ENCODE data around the gene FAF2. TPM values are rescaled to one million over a fixed set of nuclear protein-coding genes. Genes with fewer than 3 reads are reported as not detected.

FAF2 gene
- total and polyA plus RNA-seq, 3 donors from 2014 or later, result 53.9 to 57.6 (median 55.0) TPM

DNA sequence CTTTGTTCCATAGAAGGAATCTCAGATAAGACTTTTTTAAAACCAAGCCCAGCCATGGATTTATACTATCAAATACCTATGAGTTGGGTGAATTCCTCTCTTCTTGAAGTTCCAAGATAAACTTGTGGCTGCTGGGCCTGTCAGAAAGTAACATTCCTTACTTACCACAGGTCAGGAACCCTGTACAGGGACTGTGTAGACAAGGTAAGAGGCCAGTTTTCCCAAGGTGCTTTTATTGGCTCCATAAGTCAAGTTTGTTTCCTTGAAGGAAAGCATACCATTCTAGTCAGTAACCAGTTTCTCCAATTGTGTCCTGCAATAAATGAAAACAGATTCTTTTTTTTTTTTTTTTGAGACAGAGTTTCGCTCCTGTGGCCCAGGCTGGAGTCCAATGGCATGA, 23.0 kb upstream of the FAF2 start:
- DNase-seq, result no peak
- WGBS, 2 donors, result 64 to 92% methylated on average over 1 of the region's 1 CpG

DNA sequence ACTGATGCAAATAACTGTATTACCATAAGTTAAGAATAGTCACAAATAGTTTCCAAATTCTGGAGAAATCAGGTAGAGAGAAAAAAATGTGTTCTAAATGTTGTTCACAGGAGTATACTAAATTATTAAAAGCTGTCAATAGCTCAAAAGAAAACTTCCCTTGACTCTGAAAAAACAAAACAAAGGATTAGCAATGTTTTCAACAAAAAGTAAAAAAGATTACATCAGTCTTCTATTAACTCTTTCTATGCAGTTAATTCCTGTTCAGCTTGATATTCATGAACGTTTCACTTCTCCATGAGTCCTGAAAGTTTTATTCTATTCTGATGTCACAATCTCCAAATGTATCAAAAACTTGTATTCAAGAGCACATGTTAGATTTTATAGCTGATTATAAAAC, 22.4 kb upstream of the FAF2 start:
- intact Hi-C loops (cut with DNase I; ENCODE audit: low total_unique reads), result no loop called here
- Histone ChIP-seq H3K9me3 (no peaks in the 10 kb centered on the region), H3K27ac (no peak overlapping the region), H3K27me3 (no peaks in the 10 kb centered on the region), H3K4me3 (no peak overlapping the region), H3K4me1 (no peaks in the 10 kb centered on the region), H3K36me3 (ENCODE audit: low read depth, missing control alignments) (no peaks in the 10 kb centered on the region)
- TF ChIP-seq, protein P1, sequence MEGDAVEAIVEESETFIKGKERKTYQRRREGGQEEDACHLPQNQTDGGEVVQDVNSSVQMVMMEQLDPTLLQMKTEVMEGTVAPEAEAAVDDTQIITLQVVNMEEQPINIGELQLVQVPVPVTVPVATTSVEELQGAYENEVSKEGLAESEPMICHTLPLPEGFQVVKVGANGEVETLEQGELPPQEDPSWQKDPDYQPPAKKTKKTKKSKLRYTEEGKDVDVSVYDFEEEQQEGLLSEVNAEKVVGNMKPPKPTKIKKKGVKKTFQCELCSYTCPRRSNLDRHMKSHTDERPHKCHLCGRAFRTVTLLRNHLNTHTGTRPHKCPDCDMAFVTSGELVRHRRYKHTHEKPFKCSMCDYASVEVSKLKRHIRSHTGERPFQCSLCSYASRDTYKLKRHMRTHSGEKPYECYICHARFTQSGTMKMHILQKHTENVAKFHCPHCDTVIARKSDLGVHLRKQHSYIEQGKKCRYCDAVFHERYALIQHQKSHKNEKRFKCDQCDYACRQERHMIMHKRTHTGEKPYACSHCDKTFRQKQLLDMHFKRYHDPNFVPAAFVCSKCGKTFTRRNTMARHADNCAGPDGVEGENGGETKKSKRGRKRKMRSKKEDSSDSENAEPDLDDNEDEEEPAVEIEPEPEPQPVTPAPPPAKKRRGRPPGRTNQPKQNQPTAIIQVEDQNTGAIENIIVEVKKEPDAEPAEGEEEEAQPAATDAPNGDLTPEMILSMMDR (IDR thresholded peaks at IDR 0.05), result no peak
- TF ChIP-seq POLR2A (IDR thresholded peaks at IDR 0.05), result no peak
- no peak for DNase-seq
- WGBS, 2 donors, result 91 to 92% methylated on average over 1 of the region's 1 CpG

More for the DNA sequence above, 23.0 kb upstream of the FAF2 start:
- H3K4me1 ChIP-seq, result no peaks in the 10 kb centered on the region
- H3K27ac ChIP-seq, result no peak overlapping the region
- H3K36me3 ChIP-seq (ENCODE audit: low read depth, missing control alignments), result no peaks in the 10 kb centered on the region
- H3K9me3 ChIP-seq, result no peaks in the 10 kb centered on the region
- no peak for TF ChIP-seq POLR2A (IDR thresholded peaks at IDR 0.05)
- TF ChIP-seq, protein P1 (IDR thresholded peaks at IDR 0.05), result no peak
- H3K4me3 ChIP-seq, result no peak overlapping the region
- intact Hi-C loops (cut with DNase I; ENCODE audit: low total_unique reads), result no loop called here
- no peaks in the 10 kb centered on the region for H3K27me3 ChIP-seq

DNA sequence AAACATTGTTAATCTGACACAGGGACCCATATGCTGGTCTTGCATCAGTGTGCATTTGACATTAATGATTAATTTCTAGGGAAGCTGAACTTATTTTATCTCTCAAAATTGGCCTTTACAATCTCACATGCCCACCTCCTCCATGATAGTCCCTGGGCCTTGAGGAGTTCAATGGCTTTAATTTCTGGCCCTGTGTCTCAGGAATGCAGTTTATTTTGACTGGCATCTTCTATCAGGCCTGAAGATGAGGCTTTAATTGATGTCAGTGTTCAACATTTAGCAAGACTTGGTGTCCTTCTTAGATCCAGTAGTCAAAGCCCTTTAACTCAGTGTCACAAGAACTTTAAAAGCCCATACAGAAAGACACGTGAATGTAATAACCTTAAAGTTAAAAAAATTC, 21.3 kb upstream of the FAF2 start:
- TF ChIP-seq, protein P1 (IDR thresholded peaks at IDR 0.05), result no peak
- TF ChIP-seq POLR2A (IDR thresholded peaks at IDR 0.05), result no peak
- Histone ChIP-seq H3K9me3 (no peaks in the 10 kb centered on the region), H3K27ac (no peak overlapping the region), H3K36me3 (ENCODE audit: low read depth, missing control alignments) (no peaks in the 10 kb centered on the region), H3K27me3 (no peaks in the 10 kb centered on the region), H3K4me1 (no peaks in the 10 kb centered on the region), H3K4me3 (no peak overlapping the region)
- 76 to 88% methylated on average over 1 of the region's 1 CpG for WGBS, 2 donors
- intact Hi-C loops (cut with DNase I; ENCODE audit: low total_unique reads), result no loop called here
- DNase-seq, result no peak

DNA sequence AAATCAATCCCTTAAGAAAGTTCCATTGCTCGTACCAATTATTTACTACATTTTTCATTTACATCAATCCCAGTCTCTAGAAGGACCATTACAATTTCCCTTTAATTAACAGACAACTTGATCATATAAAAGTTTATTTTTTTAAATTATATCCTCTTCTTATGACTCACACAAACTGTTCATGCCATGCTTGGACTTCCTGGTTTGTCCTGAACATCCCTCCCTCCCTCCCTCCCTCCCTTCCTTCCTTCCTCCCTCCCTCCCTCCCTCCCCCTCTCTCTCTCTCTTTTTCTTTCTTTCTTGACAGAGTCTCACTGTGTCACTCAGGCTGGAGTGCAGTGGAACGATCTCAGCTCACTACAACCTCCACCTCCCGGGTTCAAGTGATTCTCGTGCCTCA, 20.2 kb upstream of the FAF2 start:
- no peak for DNase-seq
- Histone ChIP-seq H3K4me1 (no peaks in the 10 kb centered on the region), H3K9me3 (no peaks in the 10 kb centered on the region), H3K36me3 (ENCODE audit: low read depth, missing control alignments) (no peaks in the 10 kb centered on the region), H3K27ac (no peak overlapping the region), H3K4me3 (no peak overlapping the region), H3K27me3 (no peaks in the 10 kb centered on the region)
- 83 to 84% methylated on average over 4 of the region's 4 CpGs for WGBS, 2 donors
- intact Hi-C loops (cut with DNase I; ENCODE audit: low total_unique reads), result no loop called here
- TF ChIP-seq, protein P1 (IDR thresholded peaks at IDR 0.05), result no peak
- TF ChIP-seq POLR2A (IDR thresholded peaks at IDR 0.05), result no peak

DNA sequence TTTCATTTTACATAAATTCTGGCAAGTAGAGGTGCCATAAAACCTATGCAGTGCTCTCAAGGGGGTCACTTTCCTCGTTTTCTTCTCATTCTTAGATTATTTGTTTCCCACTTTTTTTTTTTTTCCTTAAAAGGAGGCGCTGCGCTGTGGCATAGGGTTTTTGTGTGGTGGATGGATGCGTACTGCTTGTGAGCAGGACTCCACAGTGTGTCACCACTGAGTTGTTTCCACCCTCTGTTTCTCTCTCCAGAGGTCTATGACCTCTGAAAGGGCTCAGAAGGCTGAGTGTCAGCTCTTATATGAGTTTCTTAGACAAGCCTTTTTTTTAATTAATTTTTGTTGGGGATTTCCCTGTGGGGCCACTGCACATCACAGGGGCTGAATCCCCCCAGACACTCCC, 18.2 kb upstream of the FAF2 start:
- no peak overlapping the region for H3K27ac ChIP-seq
- TF ChIP-seq POLR2A (IDR thresholded peaks at IDR 0.05), result no peak
- TF ChIP-seq, protein P1 (IDR thresholded peaks at IDR 0.05), result no peak
- WGBS, 2 donors, result 73 to 76% methylated on average over 4 of the region's 4 CpGs
- H3K4me3 ChIP-seq, result no peak overlapping the region
- no peaks in the 10 kb centered on the region for H3K4me1 ChIP-seq
- intact Hi-C loops (cut with DNase I; ENCODE audit: low total_unique reads), result no loop called here
- H3K9me3 ChIP-seq, result no peaks in the 10 kb centered on the region
- DNase-seq, result no peak
- no peaks in the 10 kb centered on the region for H3K27me3 ChIP-seq
- no peaks in the 10 kb centered on the region for H3K36me3 ChIP-seq (ENCODE audit: low read depth, missing control alignments)
